Retina (tissue), 1 donor: ENCODE results near the gene ZNF837.
A peak's percentile ranks its signal among the peaks of the same experiment; 100 is the strongest.
"Not testable (repeated sequence)": the region's sequence is repeated elsewhere in the genome, so short reads cannot be mapped to it uniquely, and the experiment has no call there.

Experiments used
- DNase-seq: peaks from one replicate; pipeline ENCODE4 v3.0.0-alpha.2; 2016

ZNF837 gene

DNA sequence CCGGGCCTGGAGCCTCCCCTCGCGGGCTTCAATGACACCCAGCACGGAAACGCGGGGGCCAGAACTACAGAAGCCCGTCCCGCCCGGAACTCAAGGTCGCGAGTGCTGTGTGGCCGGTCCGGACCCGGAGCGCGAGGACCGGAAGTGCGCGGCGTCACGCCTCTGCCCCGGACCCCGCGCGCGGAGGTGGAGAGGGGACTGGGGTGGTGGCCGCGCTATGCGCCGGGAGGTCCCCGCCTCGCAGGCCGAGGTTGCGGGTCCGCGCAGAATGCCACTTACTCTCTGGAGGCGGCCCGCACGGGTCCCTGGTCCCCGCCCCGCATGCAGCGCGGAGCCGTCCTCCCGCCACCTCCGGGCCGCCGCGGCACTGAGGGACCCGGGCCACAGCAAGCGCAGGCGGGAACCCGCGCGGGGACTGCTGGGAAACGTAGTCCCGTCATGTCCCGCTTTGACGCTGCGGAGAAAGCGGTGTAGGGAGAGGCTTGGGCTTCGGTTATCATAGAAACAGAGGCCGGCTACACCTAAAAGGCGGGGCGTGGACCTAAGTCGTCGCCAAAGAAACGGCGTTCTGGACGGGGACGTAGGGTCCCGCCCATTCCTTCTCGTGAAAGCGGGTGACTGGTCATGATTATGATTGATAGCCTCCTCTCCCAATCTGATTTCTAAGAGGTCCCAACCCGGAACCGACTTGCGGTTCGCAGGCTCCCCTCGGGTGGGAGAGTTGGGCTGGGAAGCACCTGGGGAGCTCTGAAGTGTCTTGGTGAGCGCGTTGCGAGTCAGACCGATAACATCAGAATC is at the start of gene ZNF837:
Gene ZNF837, minus strand, starts transcription at position 369 of the 798 bp plus-strand sequence. CDS start 11,698 bp downstream, outside the sequence.
- DNase-seq: peak; percentile 99

DNA sequence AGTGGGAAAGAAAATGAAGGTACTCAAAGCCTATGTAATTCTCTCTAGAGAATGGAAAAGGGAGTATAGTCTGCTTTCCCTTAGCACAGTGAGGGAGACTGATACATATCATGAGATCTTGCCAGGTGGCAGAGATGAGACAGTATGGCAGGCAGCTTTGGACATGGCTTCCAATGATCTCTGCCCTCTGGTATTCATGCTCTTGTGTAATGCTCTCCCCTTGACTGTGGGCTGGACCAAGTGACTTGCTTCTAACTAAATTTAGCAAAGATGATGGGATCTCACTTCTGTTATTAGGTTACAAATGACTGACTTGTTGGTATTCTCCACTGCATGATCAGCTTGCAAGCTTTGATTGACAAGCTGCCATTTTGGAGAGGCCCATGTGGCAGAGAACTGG is 48.9 kb upstream of the ZNF837 start:
- DNase-seq: no peak

DNA sequence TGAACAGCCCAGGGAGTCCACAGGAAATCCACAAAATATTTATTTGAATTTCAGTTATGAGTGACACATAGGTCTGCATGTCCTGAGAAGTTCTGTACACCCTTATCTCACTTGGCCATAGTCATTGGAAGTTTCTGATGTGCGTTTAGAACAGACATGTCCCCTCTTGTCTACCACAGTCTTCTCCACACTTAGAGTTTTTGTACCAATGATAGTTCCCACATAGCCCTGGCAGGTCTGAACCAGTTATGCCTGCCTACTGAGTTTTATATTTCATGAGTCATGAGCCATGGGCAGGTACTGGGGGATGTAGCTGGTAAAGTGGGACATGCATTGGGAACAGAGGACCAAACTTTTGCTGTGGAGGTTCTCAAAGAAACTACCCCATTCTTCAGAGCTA is 47.8 kb upstream of the ZNF837 start:
- no peak for DNase-seq

DNA sequence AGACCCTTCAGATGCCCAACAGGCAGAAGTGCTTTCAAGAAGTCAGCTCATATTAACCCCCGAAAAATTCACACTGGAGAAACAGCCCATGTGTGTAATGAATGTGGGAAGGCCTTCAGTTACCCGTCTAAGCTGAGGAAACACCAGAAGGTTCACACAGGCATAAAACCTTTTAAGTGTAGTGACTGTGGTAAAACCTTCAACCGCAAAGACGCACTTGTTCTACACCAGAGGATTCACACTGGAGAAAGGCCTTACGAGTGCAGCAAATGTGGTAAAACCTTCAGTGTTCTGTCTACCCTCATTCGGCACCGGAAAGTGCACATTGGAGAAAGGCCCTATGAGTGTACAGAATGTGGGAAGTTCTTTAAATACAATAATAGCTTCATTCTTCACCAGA is 36.2 kb upstream of the ZNF837 start:
- no peak for DNase-seq

DNA sequence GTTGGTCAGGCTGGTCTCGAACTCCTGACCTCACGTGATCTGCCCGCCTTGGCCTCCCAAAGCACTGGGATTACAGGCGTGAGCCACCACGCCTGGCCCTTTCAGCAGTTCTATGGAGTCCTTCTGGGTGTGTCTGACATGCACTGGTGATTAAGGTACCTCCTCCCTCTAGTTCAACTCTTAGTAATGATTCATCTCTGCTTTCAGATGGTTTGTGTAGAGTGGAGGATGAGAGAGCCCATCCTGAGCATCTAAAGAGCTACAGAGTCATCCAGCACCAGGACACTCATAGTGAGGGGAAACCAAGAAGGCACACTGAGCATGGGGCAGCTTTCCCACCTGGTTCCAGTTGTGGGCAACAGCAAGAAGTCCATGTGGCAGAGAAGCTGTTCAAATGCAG is 35.8 kb upstream of the ZNF837 start:
- DNase-seq: no peak

DNA sequence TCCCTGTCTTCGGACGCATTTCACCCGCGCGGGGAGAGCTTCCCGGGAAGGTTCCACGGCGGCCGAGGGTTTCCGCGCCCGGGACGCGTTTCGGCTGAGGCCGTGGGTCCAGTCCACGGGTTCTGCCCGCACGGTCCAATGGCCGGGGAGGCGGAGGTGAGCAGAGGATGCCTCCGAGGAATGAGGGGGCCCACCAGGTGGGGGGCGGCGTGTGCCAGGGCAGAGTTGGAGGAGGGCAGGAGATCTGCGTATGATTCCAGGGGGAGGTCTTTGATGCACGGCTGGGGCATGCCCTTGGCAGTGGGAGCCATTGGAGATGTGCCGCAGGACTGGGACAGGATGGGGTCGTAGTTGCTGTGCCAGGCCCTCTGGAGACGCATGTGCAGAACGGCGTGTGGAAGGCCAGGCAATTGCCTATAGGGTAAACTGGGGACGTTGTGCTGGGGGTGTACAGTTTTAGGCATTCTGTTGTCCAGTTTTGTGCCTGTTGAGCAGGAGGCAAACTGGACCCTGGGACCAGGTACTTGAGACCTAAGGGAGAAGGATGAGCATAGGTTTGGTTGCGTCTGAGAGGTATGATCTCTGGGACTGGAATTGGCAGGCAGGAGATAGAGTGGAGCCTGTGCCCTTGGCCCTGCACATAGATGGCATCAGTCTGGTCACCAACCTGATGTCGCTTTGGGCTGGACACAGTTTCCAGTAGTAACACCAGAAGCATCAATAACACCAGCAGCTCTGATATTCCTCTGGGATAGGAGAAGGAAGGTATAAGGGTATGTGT is 28.4 kb upstream of the ZNF837 start:
- DNase-seq: peak; percentile 54

DNA sequence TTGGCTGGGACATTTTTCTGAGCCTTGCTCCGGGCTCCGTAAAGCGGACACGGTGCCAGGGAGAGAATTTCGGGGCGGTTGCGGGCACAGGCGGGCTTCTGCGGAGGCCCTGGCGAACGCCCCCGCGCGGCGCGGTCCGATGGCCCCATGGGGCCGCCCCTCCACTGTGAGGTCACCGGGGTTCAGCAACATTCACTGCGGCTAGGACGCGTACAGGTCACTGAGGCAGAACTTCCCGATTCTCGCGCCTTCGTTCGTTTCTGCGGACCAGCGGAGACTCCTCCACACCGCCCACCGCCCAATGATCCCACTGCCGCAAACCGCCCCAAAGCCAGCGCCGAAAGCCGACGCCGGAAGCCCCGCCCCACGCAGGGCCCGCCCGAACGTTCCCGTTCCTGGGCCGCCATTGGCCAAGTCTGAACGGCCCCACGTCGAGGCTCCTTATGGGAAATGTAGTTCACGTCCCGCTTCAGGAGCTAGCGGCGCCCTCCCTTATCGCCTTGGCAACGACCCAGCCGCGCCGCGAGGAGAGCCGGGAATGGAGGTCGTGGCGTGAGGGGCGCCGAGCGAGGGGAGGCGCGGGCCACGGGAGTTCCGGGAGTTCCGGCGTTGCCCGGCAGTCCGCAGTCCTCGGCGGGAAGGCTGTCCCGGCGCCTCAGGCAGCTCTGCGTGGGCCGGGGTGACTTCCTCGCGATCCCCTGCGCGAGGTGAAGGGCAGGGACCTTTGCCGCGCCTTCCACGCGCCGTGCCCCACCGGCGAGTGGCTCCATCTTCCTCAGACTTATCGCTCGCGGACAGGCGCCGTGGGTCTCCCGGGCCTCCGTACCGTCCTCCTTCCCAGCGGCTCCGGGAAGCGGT is 27.6 kb upstream of the ZNF837 start, which contains the start of gene ZNF584:
Gene ZNF584, plus strand, starts transcription at position 498 of the 858 bp plus-strand sequence. CDS start 499 bp downstream, outside the sequence.
- peak; percentile 97 for DNase-seq

DNA sequence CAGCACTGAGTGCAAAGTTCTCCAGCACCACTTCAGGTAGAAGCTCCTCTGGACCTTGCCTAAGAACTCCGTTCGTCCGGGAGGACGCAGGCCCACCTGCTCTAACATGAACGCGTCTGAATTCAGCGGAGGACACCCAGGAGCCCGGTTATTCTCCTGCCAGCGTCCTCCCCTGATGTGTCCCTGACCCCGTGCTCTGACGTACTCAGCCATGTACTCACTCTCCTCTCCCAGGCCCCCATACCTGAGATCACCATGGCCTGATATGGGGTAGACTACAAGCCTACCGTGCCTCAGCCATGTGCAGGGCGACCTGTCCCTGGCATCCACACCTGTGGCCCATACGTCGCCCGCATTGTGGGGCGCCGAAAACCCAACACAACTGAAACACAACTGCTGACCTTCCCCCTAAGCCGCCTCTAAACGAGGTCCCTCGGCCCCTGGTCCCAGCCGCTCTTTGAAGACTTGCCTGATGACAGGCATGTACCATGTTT is 26.9 kb upstream of the ZNF837 start:
- DNase-seq: no peak

DNA sequence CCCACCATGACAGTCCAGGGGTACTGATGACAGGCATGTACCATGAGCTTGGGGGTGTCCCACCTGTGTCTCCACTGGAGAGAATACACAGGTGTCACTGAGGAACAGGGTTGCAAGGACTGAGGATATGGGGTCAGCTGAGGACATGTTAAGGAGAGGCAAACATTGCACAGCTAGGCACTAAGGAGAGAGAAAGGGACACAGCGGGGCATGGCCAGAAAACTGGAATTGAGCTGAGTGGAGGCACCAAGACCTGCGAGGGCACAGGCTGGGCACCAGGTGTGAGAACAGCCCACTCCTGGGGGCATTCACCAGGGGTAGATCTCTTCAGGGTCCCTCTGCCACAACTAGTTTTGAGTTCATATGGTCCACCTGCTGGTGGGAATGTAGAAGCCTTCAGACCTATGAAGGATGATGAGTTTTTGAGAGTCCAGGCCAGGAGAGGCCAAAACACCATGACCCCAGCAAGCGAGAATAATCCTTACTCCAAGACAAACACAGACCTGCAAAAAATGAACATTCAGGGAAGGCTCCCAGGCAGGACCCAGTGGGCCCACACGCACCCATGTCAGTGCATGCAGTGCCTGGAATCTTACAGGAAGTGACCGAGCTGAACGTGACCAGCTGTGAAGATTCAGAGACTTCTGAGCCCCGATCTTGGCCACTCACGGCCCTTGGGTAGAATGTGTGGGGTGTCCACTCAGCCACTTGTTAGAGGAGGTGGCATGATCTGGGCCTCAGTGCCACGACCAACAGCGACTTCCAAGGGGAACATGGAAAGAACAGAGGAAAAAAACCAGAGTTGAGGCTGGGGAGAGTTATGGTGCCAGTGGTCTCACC is 26.2 kb upstream of the ZNF837 start:
- DNase-seq: no peak

DNA sequence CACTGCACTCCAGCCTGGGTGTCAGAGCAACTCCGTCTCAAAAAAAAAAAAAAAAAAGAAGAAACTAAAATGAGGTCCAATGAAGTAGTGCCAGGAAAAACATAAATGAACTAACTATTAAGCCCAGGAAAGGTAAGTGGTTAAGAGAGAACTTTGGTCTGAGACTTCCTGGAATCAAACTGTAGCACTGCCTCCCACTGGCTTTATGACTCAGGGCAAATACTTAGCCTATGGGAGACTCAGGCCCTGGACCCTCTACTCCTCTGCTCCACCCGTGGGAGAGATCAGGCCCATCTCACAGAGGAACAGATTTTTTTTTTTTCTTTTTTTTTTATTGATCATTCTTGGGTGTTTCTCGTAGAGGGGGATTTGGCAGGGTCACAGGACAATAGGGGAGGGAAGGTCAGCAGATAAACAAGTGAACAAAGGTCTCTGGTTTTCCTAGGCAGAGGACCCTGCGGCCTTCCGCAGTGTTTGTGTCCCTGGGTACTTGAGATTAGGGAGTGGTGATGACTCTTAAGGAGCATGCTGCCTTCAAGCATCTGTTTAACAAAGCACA is 23.2 kb upstream of the ZNF837 start:
- not testable (repeated sequence) for DNase-seq

DNA sequence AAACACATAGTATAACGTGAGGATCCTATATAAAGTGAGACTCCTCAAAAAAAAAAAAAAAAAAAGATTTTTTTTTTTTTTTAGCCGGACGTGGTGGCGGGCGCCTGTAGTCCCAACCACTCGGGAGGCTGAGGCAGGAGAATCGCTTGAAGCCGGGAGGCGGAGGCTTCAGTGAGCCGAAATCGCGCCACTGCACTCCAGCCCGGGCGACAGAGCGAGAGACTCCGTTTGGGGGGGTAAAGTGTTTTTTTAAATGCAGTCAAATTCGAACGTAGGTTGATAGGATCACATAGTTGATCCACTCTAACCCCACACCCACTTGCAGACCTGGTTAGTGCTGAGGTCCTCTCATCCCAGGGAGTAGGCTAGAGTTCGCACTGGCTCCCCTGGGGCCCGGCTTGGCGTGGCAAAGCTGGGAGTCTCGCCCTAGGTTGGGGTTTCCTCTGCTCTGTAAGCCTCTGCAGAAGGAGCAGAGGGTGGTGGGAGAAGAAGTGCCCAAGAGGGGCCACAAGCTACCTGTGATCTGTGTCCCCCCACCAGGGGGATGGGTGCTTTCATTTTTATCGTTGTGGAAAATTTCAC is 21.1 kb upstream of the ZNF837 start:
- DNase-seq: no peak

DNA sequence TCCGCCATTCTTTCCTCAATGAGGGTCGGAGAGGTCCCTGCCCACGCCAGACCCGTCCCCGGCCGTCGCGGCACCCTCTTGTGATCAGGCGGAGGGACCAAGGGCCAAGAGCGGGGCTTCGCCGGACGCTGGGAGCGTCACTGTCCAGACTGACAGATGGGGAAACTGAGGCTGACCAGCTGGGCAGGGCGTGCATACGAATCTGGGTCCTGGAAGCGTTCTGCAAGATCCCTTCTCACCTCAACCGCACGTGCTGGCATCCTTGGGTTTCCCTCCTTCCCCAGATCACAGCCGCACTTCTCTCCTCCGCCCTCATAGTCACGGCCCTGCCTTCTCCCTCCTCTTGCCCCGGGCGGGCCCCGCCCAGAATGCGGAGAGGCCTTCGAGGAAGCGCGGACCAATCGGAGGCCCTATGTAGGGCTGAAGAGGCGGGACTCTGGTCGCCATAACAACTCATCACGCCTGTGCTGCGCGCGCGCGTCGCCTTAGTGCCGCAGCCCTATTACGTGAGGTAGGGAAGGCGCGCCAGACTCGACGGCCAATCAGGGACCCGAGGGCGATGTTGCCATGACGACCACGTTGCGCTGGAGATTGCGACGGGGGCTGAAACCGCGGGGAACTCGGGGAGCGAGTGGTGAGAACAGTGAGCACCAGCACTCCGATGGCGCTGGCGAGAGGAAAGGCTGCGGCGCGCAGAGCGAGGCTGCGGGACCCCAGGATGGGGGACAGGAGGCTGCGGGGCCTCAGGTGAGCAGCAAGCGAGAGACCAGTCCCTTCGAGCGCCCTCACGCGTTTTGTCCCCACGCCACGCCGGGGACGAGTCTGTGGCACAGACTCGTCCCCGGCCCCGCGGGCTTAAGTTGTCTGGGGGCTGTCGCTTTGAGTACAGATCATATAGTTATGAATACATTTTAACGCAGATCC is 20.3 kb upstream of the ZNF837 start:
- peak; percentile 98 for DNase-seq

DNA sequence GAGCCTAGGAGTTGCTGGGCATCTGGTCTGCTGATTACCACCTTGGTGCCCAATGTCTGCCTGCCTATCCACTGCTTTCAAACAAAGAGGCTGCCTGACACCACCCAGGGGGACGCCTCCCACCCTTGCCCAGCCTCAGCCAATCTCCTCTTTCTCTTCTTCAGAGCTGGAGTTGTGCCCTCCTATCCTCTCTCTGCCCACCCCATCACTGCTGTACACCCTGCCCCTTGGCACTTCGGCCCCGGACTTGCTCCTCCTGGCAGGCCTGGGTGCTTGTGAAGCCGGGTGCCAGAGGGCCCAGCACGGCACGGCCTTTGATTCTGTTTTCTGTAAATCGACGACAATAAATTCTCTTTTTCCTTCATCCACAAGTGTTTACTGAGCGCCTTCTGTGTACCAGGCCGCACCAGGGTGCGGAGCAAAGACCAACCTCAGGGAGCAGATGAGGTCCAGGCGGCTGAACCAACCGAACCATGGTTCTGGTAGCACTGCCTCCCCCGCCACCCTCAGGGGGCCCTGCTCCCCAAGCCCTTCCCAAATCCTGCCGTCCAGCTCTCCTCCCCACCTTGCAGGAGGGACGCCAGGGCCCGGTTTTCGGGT is 19.6 kb upstream of the ZNF837 start:
- DNase-seq: no peak

DNA sequence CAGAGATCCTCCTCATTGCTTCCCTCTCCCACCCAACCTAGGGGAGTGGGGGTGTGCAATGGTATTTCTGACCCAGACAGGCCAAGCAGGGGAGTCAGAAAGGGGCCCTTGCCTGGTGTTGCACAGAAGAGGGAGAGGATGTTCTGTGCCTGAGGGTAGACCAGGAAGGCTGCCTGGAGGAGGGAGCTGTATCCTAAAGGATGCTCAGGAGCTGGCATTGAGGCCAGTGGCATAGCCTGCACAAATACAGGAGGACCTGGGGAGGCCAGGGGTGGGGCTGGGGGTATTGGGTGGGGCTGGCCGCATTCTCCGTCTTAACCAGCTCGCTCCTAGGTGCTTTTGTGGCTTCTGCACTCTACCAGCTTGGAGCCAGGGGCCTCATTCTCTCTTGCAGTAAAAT is 19.1 kb upstream of the ZNF837 start:
- DNase-seq: no peak

DNA sequence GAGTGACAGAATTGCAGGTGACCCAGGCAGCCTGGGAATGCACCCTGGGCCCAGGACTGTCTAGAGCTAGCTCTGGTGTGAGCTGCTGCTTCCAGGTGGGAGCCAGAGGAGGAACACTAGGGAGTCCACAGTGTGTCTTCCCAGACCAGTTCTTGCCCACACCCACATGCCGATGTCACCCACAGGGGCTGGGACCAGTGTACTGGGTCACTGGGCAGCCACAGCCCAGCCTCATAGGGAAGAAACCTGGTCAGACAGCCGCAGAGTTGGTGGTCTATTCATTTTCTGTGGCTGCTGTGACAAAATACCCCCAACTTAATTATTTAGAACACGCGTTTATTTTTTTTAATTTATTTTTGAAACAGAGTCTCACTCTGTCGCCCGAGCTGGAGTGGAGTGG is 17.7 kb upstream of the ZNF837 start:
- DNase-seq: no peak

DNA sequence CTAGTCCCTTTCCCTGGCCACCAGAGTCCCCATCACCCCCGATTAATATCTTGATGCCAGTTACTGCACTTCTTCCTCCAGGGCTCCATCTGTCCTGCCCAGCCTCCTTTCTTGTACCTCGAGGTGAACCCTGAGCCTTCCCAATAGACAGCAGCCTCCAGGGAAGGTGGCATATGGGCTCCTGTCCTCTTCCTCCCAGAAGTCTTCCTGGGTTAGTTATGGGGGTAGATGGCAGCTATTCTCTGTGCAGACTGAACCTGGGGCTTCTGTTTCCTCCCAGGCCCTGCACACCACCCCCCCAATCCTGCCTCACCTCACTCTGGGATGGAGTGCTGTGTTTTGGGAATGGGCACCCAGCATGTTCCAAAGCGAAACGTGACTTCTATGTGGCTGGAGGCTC is 17.3 kb upstream of the ZNF837 start:
- no peak for DNase-seq

DNA sequence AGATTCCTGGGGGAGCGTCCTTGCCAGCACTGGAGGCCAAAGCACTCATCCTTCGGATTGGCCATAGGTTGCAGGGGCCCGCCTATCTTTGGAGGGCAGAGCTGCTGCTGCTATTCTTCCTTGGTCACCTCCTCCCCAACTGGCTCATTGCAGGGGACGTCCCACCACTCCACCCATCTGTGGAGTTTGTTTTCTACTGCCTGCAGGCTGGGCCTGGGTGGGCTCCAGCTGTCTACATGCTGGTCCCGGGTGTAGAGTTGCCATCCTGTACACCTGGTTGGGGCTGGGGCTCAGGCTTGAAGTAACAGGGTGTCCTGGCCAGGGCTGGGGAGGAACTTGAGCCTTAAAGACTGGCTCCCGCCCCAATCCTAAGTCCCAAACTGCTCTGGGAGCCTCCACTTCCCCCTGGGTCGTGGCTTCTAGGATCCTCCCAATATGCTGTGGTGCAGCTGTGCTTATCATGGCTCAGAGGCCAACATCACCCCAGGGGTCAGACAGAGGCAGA is 16.8 kb upstream of the ZNF837 start:
- DNase-seq: no peak

DNA sequence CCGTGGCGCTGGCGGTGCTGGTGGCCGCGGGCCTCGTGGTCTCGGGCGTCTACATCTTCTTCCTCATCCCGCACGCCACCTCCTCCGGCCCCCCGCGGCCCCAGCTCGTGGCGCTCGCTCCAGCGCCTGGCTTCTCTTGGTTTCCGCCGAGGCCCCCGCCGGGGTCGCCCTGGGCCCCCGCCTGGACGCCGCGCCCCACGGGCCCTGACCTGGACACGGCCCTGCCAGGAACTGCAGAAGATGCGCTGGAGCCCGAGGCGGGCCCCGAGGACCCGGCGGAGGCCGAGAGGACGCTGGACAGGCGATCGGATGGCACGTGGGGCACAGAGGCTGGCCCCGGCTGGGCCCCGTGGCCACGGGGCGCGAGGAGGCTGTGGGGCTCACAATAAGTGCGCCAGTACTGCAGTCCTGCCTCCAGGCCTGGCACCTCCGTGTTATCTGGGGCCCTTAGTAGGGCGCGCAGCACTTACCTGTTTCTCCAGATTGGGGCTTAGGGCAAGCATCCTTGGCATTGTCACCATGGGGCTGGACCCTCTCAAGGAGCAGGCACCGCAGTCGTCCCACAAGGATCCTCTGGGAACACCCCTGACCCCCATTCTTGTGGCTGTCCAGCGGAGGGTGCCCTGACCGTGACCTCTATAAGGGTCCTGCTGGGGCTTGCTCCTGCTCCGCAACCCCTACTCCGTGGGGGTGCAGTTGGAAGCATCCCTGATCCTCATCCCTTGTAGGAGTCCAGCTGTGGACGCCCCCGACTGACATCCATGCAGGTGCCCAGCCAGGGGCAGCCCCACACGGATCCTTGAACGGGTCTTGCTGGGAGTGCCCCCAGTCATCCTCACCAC is 16.1 kb upstream of the ZNF837 start:
- DNase-seq: peak; percentile 52
